ENCODE results near the gene CTXND2.

Gene CTXND2

DNA sequence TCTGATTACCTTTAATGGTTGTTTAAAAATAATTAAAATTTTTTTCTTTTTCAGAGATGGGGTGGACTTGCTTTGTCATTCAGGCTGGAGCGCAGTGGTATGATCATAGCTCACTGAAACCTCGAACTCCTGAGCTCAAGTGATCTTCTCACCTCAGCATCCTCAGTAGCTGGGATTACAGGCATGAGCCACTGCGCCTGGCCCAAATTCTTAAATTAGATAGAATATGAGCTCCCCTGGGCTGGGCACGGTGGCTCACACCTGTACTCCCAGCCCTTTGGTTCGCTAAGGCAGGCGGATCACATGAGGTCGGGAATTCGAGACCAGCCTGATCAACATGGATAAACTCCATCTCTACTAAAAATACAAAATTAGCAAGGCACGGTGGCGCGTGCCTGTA, 70.7 kb downstream of the CTXND2 start:
- in situ Hi-C loops (cut with MboI; ENCODE audit: low sequenced_read_pairs): no loop called here

DNA sequence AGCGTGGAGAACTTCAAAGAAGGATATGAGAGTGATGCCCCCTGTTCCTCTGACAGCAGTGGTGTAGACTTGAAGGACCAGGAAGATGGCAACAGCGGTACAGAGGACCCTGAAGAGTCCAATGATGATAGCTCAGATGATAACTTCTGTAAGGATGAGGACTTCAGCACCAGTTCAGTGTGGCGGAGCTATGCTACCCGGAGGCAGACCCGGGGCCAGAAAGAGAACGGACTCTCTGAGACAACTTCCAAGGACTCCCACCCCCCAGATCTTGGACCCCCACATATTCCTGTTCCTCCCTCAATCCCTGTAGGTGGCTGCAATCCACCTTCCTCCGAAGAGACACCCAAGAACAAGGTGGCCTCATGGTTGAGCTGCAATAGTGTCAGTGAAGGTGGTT, 73.7 kb downstream of the CTXND2 start:
- in situ Hi-C loops (cut with MboI; ENCODE audit: low sequenced_read_pairs): no loop called here

DNA sequence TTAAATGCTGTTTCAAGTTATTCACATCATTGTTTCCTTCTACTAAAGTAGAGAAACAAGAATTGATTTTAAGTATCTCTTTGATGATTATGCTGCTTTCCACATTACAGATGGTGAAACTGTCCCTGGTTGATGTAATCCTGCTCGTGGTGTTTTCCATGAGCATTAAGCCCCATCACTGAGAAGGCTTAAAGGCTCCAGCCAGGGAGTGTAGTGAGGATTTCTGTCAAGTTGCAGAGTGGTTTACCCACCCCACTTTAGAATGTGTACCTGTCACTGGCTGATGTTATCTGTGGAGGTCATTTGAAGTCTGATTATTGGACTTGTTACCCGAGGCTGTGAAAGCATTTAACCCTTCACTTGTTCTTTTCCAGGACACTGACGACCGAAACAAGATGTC, 74.8 kb downstream of the CTXND2 start:
- in situ Hi-C loops (cut with MboI; ENCODE audit: low sequenced_read_pairs): no loop called here

Data from HL-60/S4 treated with phorbol 12-myristate 13-acetate at 8.2 ng/mL for 4 days and 3 days (cell line).